WERI-Rb-1 (cell line): ENCODE data around the gene ZC3H7B.

Source experiments
- DNase-seq: peaks from one replicate; pipeline ENCODE4 v3.0.0-alpha.2; 2020
- H3K27ac ChIP-seq: fragments of 250-450 bp; sonication (Bioruptor Pico); 2 replicates; pipeline ENCODE4 v1.5.1; 2020; ENCODE audit warnings: mild to moderate bottlenecking, moderate library complexity
- H3K27me3 ChIP-seq: fragments of 250-450 bp; sonication (Bioruptor Pico); 2 replicates; pipeline ENCODE4 v1.5.1; 2021; ENCODE audit warnings: mild to moderate bottlenecking, low read depth, moderate library complexity; ENCODE audit not compliant: insufficient read depth, severe bottlenecking
- H3K36me3 ChIP-seq: fragments of 250-450 bp; sonication (Bioruptor Pico); 2 replicates; pipeline ENCODE4 v1.5.1; 2020; ENCODE audit warnings: mild to moderate bottlenecking, moderate library complexity
- H3K4me3 ChIP-seq: 2 replicates; pipeline ENCODE4 v1.5.1; 2011; ENCODE audit warnings: low read depth, mild to moderate bottlenecking, control low read depth, low read length
- H3K9me3 ChIP-seq: fragments of 250-450 bp; sonication (Bioruptor Pico); 2 replicates; pipeline ENCODE4 v1.5.1; 2021; ENCODE audit warnings: mild to moderate bottlenecking, moderate library complexity; ENCODE audit not compliant: severe bottlenecking
- TF ChIP-seq, protein P1 (sequence below): IDR thresholded peaks from 2 replicates; pipeline ENCODE4 v1.5.1; 2011; ENCODE audit warnings: low read depth, mild to moderate bottlenecking, control low read depth, inconsistent platforms, low read length

ZC3H7B gene

DNA sequence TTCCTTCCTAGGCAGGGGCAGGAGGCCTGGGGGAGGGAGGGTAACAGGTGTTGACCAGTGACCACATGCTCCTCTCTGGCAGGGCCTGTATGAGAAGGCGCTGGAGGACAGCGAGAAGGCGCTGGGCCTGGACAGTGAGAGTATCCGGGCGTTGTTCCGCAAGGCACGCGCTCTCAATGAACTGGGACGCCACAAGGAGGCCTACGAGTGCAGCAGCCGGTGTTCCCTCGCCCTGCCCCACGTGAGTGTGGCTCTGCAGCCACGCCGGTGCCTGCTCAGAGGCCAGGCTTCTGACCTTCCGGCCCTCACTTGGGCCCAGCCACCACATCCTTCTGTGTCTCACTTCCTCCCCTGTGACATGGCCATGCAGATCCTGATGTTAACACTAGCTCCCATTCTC is 25.8 kb downstream of the ZC3H7B start:
- H3K36me3 ChIP-seq, result peaks cover 52% of the 10 kb centered on the region
- H3K27ac ChIP-seq, result peak overlapping the region; percentile 59
- TF ChIP-seq, protein P1, sequence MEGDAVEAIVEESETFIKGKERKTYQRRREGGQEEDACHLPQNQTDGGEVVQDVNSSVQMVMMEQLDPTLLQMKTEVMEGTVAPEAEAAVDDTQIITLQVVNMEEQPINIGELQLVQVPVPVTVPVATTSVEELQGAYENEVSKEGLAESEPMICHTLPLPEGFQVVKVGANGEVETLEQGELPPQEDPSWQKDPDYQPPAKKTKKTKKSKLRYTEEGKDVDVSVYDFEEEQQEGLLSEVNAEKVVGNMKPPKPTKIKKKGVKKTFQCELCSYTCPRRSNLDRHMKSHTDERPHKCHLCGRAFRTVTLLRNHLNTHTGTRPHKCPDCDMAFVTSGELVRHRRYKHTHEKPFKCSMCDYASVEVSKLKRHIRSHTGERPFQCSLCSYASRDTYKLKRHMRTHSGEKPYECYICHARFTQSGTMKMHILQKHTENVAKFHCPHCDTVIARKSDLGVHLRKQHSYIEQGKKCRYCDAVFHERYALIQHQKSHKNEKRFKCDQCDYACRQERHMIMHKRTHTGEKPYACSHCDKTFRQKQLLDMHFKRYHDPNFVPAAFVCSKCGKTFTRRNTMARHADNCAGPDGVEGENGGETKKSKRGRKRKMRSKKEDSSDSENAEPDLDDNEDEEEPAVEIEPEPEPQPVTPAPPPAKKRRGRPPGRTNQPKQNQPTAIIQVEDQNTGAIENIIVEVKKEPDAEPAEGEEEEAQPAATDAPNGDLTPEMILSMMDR, result peak; percentile 84
- H3K27me3 ChIP-seq, result no peaks in the 10 kb centered on the region
- H3K4me3 ChIP-seq, result no peak overlapping the region
- no peaks in the 10 kb centered on the region for H3K9me3 ChIP-seq
- DNase-seq, result peak; percentile 77

DNA sequence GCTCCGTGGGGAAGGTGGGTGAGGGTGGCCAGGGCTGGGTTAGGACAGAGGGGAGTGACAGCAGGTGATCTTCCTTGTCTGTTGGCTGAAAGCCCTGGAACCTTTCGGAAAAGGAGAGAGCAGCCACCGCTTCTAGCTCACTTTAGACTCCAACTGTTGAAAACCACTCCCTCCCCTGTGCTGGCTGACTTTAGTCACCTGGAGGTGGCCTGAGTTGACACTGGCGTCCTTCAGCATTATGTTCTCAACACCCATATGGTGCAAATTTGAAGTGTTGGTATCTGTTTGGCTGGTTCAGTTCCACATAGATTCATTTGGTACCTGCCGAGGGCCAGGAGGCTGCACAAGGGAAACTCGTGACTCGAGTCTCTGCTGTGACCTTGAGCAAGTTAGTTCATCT is 28.8 kb downstream of the ZC3H7B start:
- TF ChIP-seq, protein P1, result no peak
- Histone ChIP-seq H3K27ac (peak overlapping the region; percentile 56), H3K27me3 (no peaks in the 10 kb centered on the region), H3K36me3 (peaks cover 68% of the 10 kb centered on the region), H3K9me3 (no peaks in the 10 kb centered on the region), H3K4me3 (no peak overlapping the region)
- DNase-seq, result peak; percentile 21

DNA sequence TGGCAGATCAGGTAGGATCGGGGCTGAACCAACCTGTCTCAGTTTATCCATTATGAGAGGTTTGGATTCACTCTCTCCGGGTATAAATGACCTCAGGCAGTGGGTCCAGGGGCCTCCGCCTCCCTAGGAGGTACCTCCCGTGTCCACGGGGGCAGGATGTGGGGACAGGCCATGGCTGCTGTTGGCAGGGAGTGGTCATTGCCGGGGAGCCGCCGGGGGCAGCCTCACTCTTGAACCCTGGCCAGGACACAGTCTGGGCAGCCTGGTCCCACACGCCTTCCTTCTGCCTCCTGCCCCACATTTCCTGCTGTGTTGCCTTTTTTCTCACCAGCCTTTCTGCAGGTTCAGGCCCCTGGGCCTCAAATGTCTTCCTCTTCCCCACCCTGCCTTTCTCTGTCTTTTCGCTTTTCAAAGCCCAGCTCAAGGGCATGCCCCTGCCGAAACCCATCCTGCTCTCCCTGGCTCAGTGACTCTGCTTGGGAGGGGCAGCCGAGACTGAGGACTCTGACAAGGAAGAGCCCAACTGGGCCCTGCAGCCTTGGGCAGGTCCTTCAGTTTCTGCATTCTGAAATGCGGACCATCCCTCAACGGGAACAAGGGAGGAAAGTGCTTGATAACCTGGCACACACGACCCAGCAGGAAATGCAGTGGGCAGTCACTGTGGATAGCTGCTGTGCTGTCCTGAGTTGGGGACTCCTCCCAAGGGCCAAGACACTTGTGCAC is 31.1 kb downstream of the ZC3H7B start:
- no peaks in the 10 kb centered on the region for H3K9me3 ChIP-seq
- no peak overlapping the region for H3K27ac ChIP-seq
- no peak overlapping the region for H3K4me3 ChIP-seq
- no peak for DNase-seq
- TF ChIP-seq, protein P1, result no peak
- H3K36me3 ChIP-seq, result peaks cover 60% of the 10 kb centered on the region
- H3K27me3 ChIP-seq, result no peaks in the 10 kb centered on the region

DNA sequence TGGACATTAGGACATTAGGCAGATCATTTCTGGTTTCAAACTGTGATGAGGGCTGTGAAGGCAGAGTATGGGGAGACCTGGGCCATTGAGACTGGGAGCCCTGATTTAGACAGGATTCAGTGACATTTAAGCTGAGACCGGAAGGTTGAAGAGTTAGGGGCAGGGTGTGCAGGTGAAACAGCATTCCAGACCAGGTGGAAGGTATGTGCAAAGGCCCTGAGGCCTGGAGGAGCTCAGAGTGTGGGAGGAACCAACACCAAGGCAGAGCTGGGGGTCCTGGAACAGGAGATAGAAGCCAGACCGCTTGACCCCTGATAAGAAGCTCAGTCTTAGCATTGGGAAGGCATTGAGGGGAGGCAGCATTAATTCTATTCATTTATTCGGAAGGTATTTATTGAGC is 32.5 kb downstream of the ZC3H7B start:
- no peaks in the 10 kb centered on the region for H3K27me3 ChIP-seq
- no peak overlapping the region for H3K27ac ChIP-seq
- H3K36me3 ChIP-seq, result peaks cover 48% of the 10 kb centered on the region
- no peak overlapping the region for H3K4me3 ChIP-seq
- no peaks in the 10 kb centered on the region for H3K9me3 ChIP-seq
- no peak for DNase-seq
- TF ChIP-seq, protein P1, result no peak

DNA sequence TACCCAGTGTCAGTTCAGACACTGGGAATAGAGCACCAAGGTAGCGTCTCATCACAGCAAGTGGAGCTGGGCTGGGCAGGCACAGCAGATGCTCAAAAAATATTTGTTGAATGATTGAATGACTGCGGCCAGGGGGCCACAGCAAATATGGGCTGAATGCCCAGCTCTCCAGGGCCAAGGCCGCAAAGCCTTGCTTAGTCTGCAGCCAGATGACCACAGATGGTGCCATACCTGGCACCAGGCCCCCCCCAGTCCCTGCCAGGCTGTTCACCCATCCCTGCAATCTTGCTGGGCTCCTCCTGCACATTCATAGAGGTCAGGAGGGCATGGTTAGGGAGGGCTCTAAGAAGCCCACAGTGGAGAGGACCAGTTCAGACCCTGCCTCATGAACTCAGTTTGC is 32.9 kb downstream of the ZC3H7B start:
- Histone ChIP-seq H3K9me3 (no peaks in the 10 kb centered on the region), H3K4me3 (no peak overlapping the region), H3K27ac (no peak overlapping the region), H3K27me3 (no peaks in the 10 kb centered on the region), H3K36me3 (peaks cover 52% of the 10 kb centered on the region)
- DNase-seq, result no peak
- TF ChIP-seq, protein P1, result no peak
